ENCODE data around the gene CHST5. TPM values are rescaled to one million over a fixed set of nuclear protein-coding genes. Genes with fewer than 3 reads are reported as not detected.

Gene CHST5
- total RNA-seq, 1 donor from 2014 or later: not detected

Other genes with a start within 250 kb of the CHST5 start
- gene CFDP1, start 102.6 kb downstream of the CHST5 start, total RNA-seq: 36.0 and 52.4 TPM in 2 replicates
- 30.3 and 37.6 TPM in 2 replicates for gene TMEM170A, start 71.4 kb downstream of the CHST5 start, total RNA-seq
- 0.64 and 1.0 TPM in 2 replicates for gene CHST6, start 40.7 kb downstream of the CHST5 start, total RNA-seq
- 6.9 and 10.7 TPM in 2 replicates for gene TMEM231, start 20.1 kb upstream of the CHST5 start, total RNA-seq
- gene GABARAPL2, start 30.3 kb upstream of the CHST5 start, total RNA-seq: 47.5 and 79.4 TPM in 2 replicates
- gene ADAT1, start 87.2 kb upstream of the CHST5 start, total RNA-seq: 47.4 and 65.4 TPM in 2 replicates
- 131 and 144 TPM in 2 replicates for gene KARS1, start 111.6 kb upstream of the CHST5 start, total RNA-seq
- gene TERF2IP, start 111.7 kb upstream of the CHST5 start, total RNA-seq: 32.3 and 39.6 TPM in 2 replicates
- gene CPHXL2, start 140.9 kb upstream of the CHST5 start, total RNA-seq: not detected in 2 replicates
- gene DUXB, start 165.4 kb upstream of the CHST5 start, total RNA-seq: not detected in 2 replicates
- not detected in 2 replicates for gene CPHXL, start 190.4 kb upstream of the CHST5 start, total RNA-seq